ENCODE results near the gene POFUT1. TPM values are rescaled to one million over a fixed set of nuclear protein-coding genes. Genes with fewer than 3 reads are reported as not detected.

Gene POFUT1
- total and polyA plus RNA-seq, 2 experiments from 2014 or later: 9.3 to 34.0 TPM

GRCh38 chr20:32215147-32215546, 7.5 kb downstream of the POFUT1 start:
- DNase-seq (ENCODE audit: low spot score) (no peak), ATAC-seq (no peak)
- peaks cover 22% of the 10 kb centered on the region for H3F3A ChIP-seq (replicated peaks; ENCODE audit: low read depth)
- no peak overlapping the region for H3K4me2 ChIP-seq
- TF ChIP-seq, protein P1, sequence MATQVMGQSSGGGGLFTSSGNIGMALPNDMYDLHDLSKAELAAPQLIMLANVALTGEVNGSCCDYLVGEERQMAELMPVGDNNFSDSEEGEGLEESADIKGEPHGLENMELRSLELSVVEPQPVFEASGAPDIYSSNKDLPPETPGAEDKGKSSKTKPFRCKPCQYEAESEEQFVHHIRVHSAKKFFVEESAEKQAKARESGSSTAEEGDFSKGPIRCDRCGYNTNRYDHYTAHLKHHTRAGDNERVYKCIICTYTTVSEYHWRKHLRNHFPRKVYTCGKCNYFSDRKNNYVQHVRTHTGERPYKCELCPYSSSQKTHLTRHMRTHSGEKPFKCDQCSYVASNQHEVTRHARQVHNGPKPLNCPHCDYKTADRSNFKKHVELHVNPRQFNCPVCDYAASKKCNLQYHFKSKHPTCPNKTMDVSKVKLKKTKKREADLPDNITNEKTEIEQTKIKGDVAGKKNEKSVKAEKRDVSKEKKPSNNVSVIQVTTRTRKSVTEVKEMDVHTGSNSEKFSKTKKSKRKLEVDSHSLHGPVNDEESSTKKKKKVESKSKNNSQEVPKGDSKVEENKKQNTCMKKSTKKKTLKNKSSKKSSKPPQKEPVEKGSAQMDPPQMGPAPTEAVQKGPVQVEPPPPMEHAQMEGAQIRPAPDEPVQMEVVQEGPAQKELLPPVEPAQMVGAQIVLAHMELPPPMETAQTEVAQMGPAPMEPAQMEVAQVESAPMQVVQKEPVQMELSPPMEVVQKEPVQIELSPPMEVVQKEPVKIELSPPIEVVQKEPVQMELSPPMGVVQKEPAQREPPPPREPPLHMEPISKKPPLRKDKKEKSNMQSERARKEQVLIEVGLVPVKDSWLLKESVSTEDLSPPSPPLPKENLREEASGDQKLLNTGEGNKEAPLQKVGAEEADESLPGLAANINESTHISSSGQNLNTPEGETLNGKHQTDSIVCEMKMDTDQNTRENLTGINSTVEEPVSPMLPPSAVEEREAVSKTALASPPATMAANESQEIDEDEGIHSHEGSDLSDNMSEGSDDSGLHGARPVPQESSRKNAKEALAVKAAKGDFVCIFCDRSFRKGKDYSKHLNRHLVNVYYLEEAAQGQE (IDR thresholded peaks at IDR 0.05; ENCODE audit: unreplicated experiment): no peak
- TF ChIP-seq NANOG (IDR thresholded peaks at IDR 0.05; ENCODE audit: borderline replicate concordance): no peak
- TF ChIP-seq, protein P2, sequence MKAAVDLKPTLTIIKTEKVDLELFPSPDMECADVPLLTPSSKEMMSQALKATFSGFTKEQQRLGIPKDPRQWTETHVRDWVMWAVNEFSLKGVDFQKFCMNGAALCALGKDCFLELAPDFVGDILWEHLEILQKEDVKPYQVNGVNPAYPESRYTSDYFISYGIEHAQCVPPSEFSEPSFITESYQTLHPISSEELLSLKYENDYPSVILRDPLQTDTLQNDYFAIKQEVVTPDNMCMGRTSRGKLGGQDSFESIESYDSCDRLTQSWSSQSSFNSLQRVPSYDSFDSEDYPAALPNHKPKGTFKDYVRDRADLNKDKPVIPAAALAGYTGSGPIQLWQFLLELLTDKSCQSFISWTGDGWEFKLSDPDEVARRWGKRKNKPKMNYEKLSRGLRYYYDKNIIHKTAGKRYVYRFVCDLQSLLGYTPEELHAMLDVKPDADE (IDR thresholded peaks at IDR 0.05): no peak
- TF ChIP-seq EZH2phosphoT487 (IDR thresholded peaks at IDR 0.05; ENCODE audit: unreplicated experiment): no peak
- TF ChIP-seq JUNB (IDR thresholded peaks at IDR 0.05; ENCODE audit: unreplicated experiment): no peak
- no peak for TF ChIP-seq POLR2AphosphoS5 (IDR thresholded peaks at IDR 0.05; ENCODE audit: low read depth)
- no peak for TF ChIP-seq ZNF462 (CRISPR knock-in tag; IDR thresholded peaks at IDR 0.05)
- no peak for TF ChIP-seq ZNF331 (CRISPR knock-in tag; IDR thresholded peaks at IDR 0.05; ENCODE audit: low read depth)
- no peak for TF ChIP-seq EZH2 (IDR thresholded peaks at IDR 0.05; ENCODE audit: low read depth, unreplicated experiment)
- no peak for TF ChIP-seq CREB1 (CRISPR knock-in tag; IDR thresholded peaks at IDR 0.05; ENCODE audit: low read depth)
- TF ChIP-seq, protein P3, sequence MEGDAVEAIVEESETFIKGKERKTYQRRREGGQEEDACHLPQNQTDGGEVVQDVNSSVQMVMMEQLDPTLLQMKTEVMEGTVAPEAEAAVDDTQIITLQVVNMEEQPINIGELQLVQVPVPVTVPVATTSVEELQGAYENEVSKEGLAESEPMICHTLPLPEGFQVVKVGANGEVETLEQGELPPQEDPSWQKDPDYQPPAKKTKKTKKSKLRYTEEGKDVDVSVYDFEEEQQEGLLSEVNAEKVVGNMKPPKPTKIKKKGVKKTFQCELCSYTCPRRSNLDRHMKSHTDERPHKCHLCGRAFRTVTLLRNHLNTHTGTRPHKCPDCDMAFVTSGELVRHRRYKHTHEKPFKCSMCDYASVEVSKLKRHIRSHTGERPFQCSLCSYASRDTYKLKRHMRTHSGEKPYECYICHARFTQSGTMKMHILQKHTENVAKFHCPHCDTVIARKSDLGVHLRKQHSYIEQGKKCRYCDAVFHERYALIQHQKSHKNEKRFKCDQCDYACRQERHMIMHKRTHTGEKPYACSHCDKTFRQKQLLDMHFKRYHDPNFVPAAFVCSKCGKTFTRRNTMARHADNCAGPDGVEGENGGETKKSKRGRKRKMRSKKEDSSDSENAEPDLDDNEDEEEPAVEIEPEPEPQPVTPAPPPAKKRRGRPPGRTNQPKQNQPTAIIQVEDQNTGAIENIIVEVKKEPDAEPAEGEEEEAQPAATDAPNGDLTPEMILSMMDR (conservative IDR thresholded peaks at IDR 0.05; ENCODE audit: low read depth in 2 of 2): no peak
- TF ChIP-seq ZNF114 (CRISPR knock-in tag; IDR thresholded peaks at IDR 0.05): no peak
- no peak for TF ChIP-seq STAT1 (IDR thresholded peaks at IDR 0.05; ENCODE audit: unreplicated experiment)
- no peaks in the 10 kb centered on the region for H3K27me3 ChIP-seq (ENCODE audit: insufficient read depth)
- no peak overlapping the region for H3K27ac ChIP-seq (ENCODE audit: low read depth)
- H3K79me2 ChIP-seq (replicated peaks; ENCODE audit: insufficient read depth): peaks cover 18% of the 10 kb centered on the region
- Mint-ChIP-seq H3K27ac (no peak overlapping the region), H3K36me3 (ENCODE audit: low read depth) (peaks cover 62% of the 10 kb centered on the region), H3K4me3 (no peak overlapping the region), H3K4me1 (no peaks in the 10 kb centered on the region), H3K9me3 (no peaks in the 10 kb centered on the region), H3K27me3 (ENCODE audit: insufficient read depth, low read depth, poor library complexity) (no peaks in the 10 kb centered on the region)
- H3K4me1 ChIP-seq (ENCODE audit: insufficient read depth): no peaks in the 10 kb centered on the region
- H3K36me3 ChIP-seq (ENCODE audit: insufficient read depth): peaks cover 68% of the 10 kb centered on the region
- H3K9me2 ChIP-seq (ENCODE audit: insufficient read depth): no peaks in the 10 kb centered on the region
- no peak overlapping the region for H3K4me3 ChIP-seq
- H4K20me1 ChIP-seq (replicated peaks; ENCODE audit: insufficient read depth): peaks cover 37% of the 10 kb centered on the region
- H2AFZ ChIP-seq: no peak overlapping the region

Measured in GM23338 (cell line).